ENCODE results near the gene DNAH8.
"Not testable (repeated sequence)": the region's sequence is repeated elsewhere in the genome, so short reads cannot be mapped to it uniquely, and the experiment has no call there.

The DNAH8 gene

DNA sequence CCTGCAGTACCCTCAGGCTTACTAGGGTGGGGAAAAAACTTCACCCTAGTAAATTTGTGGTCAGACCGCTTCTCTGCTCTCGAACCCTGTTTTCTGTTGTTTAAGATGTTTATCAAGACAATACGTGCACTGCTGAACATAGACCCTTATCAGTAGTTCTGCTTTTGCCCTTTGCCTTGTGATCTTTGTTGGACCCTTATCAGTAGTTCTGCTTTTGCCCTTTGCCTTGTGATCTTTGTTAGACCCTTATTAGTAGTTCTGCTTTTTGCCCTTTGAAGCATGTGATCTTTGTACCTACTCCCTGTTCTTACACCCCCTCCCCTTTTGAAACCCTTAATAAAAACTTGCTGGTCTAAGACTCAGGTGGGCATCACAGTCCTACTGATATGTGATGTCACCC lies 15.4 kb upstream of the DNAH8 start:
- DNase-seq, result not testable (repeated sequence)

GRCh38 chr6:38701551-38701950 lies 13.6 kb upstream of the DNAH8 start:
- DNase-seq, result no peak

DNA sequence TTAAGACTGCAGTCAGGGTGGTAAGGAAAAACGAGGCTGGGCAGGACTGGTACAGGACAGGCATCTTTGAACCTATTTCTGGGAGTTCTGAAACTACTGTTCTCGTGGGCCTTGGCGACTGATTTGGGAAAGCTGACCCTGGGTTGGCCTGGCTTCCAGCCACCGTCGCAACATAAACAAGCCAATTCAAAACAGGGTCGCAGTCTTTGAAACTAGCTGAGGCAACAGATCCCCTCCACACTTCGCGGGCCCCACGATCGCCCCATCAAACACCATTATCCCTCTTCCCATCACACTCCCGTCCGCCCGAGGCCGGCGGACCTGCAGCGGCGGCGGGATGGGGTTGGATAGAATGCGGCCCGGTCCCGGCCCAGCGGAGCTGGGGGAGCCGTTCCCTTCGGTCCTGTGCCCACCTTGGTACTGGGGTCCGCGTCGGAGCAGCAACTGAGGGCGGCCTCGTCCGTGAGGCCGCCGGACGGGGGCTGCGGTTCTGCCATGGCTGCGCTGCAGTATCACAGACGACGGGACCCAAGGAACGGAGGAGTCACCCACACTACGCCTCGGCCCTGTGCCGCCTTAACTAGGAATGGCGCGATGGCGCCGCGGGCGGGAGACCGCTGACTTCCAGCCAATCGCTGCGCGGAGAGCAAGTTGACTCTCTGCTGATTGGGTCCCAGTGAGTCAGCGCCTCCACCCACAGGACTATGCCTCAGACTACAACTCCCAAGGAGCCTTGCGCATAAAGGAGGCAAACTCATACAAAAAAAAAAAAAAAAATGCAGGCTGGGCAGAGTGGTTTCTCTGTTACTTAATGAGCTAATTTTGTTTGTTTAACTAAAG lies 12.3 kb upstream of the DNAH8 start, which contains the start of gene GLO1:
GLO1 (minus strand) TSS at position 588 of the 840 bp plus-strand sequence; CDS start at position 497, 91 bp downstream.
- peak; percentile 97 for DNase-seq

DNA sequence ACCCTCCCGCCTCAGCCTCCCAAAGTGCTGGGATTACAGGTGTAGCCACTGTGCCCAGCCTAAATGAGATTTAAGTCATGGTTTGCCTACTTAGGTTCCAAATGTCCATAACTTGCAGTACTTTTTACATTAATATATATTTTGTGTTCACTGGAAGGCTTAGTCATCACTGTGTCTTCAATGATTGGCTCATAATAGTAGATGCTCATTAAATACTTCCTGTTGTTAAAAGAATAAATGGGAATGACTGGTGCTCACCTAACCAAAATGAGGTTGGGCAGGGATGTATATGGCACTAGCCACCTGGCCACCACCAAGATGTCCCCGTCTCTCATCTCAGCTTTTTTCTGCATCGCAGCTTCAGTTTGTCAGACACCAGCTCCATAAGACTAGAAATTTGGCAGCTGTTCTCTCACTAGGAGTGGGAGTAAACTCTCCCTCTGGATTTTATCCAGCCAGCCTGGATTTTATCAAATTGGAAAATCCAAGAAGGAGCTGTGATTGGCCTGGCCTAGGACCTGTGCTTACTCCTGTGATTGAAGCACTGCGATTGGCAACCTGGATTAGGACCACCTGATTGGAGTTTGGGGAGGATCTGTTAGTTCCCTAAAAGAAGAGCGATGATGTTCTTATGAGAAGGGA lies 11.0 kb upstream of the DNAH8 start:
- DNase-seq, result no peak

DNA sequence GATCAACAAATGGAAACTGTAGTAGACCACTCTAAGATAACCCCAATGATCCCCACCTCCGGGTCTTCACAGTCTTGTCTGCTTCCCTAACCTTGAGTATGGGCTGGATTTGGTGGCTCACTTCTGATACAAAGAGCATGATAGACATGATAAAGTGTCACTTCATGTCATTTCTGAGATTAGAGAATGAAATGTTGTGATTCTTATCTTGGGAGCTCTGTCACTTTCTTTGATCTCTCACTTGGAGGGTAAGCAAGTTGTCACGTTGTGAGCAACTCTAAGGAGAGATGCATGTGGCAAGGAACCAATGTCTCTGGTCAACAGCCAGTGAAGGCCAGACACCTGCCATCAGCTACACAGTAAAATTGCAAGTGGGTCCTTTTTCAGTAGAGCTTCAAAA lies 9.2 kb upstream of the DNAH8 start:
- DNase-seq, result no peak

- no peak for DNase-seq
Observed at GRCh38 chr6:38708496-38708895, 6.6 kb upstream of the DNAH8 start.

DNA sequence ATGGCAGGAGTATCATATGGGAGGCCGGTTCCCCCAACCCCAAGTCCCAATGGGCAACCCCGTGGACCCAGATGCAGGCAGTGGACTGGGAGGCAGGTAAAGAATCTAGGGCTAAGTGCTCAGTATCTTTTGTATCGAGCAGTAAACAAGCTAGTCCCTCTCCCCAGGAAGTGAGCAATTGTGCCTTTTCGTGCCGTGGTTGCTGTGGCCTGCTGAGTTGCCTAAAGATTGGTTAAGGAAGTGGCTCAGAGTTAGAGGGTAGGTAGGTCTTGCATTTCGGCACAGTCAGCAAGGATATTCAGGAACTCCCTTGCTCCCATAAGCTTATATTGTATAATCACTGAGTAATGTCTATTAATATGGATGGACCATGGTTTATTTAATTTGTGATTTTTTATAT lies 1.3 kb upstream of the DNAH8 start:
- DNase-seq, result no peak

GRCh38 chr6:38714239-38715015 lies 684 bp upstream of the DNAH8 start:
- peak; percentile 37 for DNase-seq

- no peak for DNase-seq
Observed at GRCh38 chr6:38716825-38717224, 1.7 kb downstream of the DNAH8 start.

DNA sequence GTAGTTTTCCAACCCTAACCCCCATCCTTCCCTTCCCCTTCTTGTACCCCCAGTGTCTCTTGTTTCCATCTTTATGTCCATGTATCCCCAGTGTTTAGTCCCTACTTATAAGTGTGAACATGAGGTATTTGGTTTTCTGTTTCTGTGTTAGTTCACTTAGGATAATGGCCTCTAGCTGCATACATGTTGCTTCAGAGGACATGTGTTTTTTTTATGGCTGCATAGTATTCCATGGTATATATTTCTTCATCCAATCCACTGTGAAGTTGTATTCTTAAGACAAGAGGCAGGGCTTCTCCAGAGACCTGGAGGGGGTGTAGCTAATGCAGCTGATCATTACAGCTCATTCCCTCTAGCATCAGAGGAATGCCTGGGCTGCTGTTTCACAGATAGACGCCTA lies 4.2 kb downstream of the DNAH8 start:
- DNase-seq, result no peak

GRCh38 chr6:38720295-38720694 lies 5.2 kb downstream of the DNAH8 start:
- peak; percentile 67 for DNase-seq

DNA sequence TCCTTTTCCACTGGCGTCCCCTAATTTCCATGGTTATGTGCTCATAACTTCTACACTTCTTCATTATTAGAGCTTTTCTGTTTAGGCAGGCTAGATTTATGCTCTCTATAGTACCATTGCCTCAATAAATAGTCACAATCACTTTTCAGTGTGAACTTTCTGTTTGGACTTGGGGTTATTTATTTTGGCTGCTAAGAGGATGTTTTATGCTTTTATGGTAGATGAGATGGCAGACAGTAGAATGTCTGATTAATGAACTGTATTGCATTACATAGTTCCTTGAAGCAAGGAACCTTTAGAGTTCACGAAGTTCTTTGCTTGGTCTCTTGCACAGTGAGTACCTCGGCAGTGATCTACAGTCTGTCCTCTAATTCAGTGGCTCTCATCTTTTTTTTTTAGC lies 6.9 kb downstream of the DNAH8 start:
- DNase-seq, result no peak

DNA sequence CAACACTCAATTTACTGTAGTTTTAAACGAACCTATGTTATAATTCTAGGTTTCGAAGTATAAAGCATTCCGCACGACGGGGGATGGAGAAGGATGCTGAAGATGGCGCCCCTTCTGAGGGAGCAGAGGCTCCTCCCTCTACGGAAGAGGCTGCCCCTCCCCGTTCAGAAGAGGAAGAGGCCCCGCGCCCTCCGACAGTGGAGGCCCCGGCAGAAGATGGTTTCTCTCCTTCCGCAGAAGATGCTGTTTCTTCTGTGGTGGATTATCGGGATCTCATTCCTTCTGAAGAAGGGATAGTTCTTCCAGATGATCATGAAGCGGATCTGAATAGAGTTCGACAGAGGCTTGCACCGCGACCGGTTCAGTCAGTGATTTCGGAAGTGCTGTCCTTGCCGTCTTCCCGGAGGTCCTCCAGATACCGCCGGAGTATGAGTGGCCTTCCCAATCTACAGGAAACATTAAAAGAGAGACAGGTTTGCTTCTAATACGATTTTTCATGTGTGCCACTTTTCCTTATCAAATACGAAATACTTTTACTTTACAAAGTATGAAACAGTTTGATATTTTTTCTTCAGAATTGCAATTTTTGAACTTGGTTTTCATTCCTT lies 7.7 kb downstream of the DNAH8 start:
- no peak for DNase-seq

GRCh38 chr6:38723783-38724182 lies 8.7 kb downstream of the DNAH8 start:
- DNase-seq, result no peak

DNA sequence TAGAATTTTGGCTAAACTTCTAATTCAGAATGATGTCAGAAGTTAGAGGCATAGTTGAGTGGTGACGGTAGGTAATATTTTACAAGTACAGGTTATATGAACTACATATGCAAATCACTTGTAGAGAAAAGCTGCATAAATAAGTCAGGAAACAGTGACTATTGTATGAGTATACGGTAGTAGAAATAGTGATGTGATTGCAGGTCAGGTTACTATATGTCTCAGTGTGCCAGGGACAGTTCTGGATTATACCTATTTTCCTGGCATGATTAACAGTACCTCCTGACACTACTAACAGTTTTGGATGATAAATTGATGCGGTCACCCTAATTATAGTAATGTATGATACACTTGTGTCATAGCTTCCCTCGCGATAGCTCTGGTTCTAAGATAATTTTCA lies 9.2 kb downstream of the DNAH8 start:
- no peak for DNase-seq

GRCh38 chr6:38725414-38726183 lies 10.5 kb downstream of the DNAH8 start:
- no peak for DNase-seq

DNA sequence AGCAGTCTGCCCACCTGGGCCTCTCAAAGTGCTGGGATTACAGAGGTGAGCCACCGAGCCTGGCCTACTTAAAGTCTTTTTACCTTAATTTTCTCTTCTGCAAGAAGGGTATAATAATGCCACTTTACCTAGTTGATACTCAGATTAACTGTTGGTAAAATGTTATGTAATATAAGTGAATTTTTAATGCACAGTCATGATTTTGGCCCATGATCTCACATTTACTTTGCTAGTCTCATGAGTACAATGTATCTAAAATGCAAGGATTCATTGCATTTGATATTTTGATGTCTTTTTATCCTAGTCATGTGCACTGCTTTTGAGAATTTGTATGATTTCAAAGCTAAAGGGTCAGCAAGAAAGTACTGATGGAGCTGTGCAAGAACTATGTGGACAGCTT lies 13.1 kb downstream of the DNAH8 start:
- no peak for DNase-seq

DNA sequence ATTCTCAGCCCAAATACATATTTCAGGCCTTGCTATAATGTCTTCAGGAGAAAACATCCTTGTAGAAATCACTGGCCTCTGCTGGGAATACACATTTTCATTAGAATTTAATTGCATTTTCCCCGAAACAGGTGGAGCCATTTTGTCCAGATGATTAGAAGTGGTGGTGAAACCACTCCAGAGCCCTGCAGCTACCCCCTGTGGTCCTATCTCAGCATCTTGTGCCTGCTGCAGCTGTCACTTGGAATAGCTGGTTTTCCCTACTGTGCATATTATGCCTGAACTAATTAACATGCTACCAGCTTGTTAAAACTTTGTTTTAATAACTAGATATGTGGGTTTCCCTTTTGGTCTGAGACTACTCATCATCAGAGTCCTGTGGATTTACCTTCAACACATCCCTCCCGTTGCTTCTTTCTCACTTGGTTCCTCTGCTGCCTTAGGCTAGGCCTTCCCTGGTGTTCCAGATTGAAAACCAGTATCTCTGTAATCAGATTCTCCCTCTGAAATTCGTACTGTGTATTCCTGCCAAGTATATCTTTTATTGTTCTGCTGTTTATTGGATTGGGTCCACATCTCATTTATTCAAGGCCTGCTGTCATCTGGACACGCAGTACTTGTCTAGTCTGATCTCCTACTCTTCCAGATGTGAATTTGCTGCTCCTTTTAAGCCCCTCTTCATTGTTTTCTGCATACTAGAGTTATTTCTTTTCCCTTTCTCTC lies 15.2 kb downstream of the DNAH8 start:
- DNase-seq, result no peak

- no peak for DNase-seq
Observed at GRCh38 chr6:38736951-38737350, 21.8 kb downstream of the DNAH8 start.

- no peak for DNase-seq
Observed at GRCh38 chr6:38738261-38738660, 23.1 kb downstream of the DNAH8 start.

DNA sequence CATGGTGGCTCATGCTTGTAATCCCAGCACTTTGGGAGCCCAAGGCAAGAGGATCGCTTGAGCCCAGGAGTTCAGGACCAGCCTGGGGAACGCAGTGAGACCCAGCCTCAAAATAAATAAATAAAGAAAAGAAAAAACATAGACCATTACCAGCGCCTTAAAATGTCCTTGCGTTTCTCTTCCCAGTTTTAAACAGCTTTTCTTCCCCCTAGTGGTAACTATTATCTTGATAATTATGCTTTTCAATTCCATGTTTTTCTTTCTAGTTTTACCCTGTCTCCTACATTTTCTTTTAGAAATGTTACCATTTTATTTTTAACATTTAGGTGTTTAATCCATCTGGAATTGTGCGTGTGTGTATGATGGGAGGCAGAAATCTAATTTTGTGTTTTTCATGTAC lies 24.4 kb downstream of the DNAH8 start:
- no peak for DNase-seq

- no peak for DNase-seq
Observed at GRCh38 chr6:38749473-38749872, 34.4 kb downstream of the DNAH8 start.

Data from NCI-H82 (cell line).